HepG2 (cell line): ENCODE results near the gene SLC15A3. TPM values are rescaled to one million over a fixed set of nuclear protein-coding genes. Genes with fewer than 3 reads are reported as not detected.

Experiments used
- ATAC-seq: fragments of 200-7000 bp; cut with Tn5 transposase; 3 replicates; pipeline ENCODE4 v1.9.1; 2020; ENCODE audit warnings: mild to moderate bottlenecking, moderate library complexity
- BruUV-seq: library from RNA; stranded (reverse); fragments of 400-500 nt; replicated peaks from 2 replicates; lab custom pipeline; 2021; lab: Mats Ljungman, UMichigan
- CTCF ChIA-PET: fragments of 300-600 bp; formaldehyde crosslinking; extraction: SDS; loops from one replicate; lab custom pipeline; 2021; ENCODE audit warnings: low total read pairs, inconsistent platforms, low intra/inter-chr PET ratio; lab: Yijun Ruan, JAX
- POLR2A ChIA-PET: fragments of 350-600 bp; sonication (Branson Sonifier 250); formaldehyde crosslinking; loops from one replicate; lab custom pipeline; 2020; ENCODE audit warnings: antibody characterized with exemption, inconsistent platforms; lab: Yijun Ruan, JAX
- DNase-seq: peaks from one replicate; pipeline ENCODE4 v3.0.0-alpha.2; 2015; ENCODE audit warnings: low spot score
- FAIRE-seq: peaks from 3 replicates; lab custom pipeline; 2011; peaks lifted over from hg19 to GRCh38; lab: Jason Lieb, UNC
- H2AFZ ChIP-seq: one replicate; pipeline ENCODE4 v1.6.1; 2011; ENCODE audit warnings: low read length, inconsistent platforms
- H3K27ac ChIP-seq: fragments of 300-600 bp; 3 replicates; pipeline ENCODE4 v1.8.0; 2011; ENCODE audit warnings: mixed run types, mild to moderate bottlenecking, mixed read lengths, low read length, inconsistent platforms; ENCODE audit not compliant: insufficient read depth; ENCODE audit errors: extremely low read length
- H3K27me3 ChIP-seq, 2 experiments: fragments of 200-600 bp in 1 of 2; 2 replicates in 1 of 2; 3 replicates in 1 of 2; pipeline versions ENCODE4 v1.6.0 to v1.8.0; 2011; ENCODE audit warnings: low read length in 2 of 2, mild to moderate bottlenecking in 2 of 2, moderate library complexity in 2 of 2, inconsistent platforms in 1 of 2; ENCODE audit not compliant: insufficient read depth in 2 of 2, control insufficient read depth in 1 of 2
- H3K36me3 ChIP-seq, 2 experiments: fragments of 200-600 bp in 1 of 2; replicated peaks in 1 of 2; 2 replicates in 1 of 2; 3 replicates in 1 of 2; pipeline versions ENCODE4 v1.5.1 to v1.8.0; 2011; ENCODE audit warnings: low read length in 2 of 2, inconsistent platforms in 1 of 2; ENCODE audit not compliant: insufficient read depth in 2 of 2, control insufficient read depth in 1 of 2
- H3K4me1 ChIP-seq: 2 replicates; pipeline ENCODE4 v1.5.1; 2012; ENCODE audit warnings: low read length, inconsistent platforms; ENCODE audit not compliant: insufficient read depth
- H3K4me2 ChIP-seq: 2 replicates; pipeline ENCODE4 v1.6.0; 2011; ENCODE audit warnings: low read depth, low read length, inconsistent platforms
- H3K4me3 ChIP-seq, 3 experiments: fragments of 200-600 bp in 1 of 3; sonication (generic), shearing (Covaris generic) in 1 of 3; replicated peaks in 1 of 3; 2 replicates each; pipeline ENCODE4 v1.5.1; 2011 to 2016; ENCODE audit warnings: low read length in 3 of 3, inconsistent platforms in 2 of 3, low read depth in 2 of 3, mild to moderate bottlenecking in 2 of 3, control low read depth in 1 of 3, mixed read lengths in 1 of 3; ENCODE audit not compliant: insufficient read depth in 1 of 3
- H3K79me2 ChIP-seq: one replicate; pipeline ENCODE4 v1.6.1; 2011; ENCODE audit warnings: low read length, inconsistent platforms; ENCODE audit not compliant: insufficient read depth
- H3K9ac ChIP-seq: 2 replicates; pipeline ENCODE4 v1.6.0; 2011; ENCODE audit warnings: mild to moderate bottlenecking, low read depth, low read length, inconsistent platforms; ENCODE audit not compliant: insufficient read depth
- H3K9me3 ChIP-seq: 2 replicates; pipeline ENCODE4 v1.5.1; 2012; ENCODE audit warnings: mild to moderate bottlenecking, low read length
- H4K20me1 ChIP-seq: 2 replicates; pipeline ENCODE4 v1.6.0; 2011; ENCODE audit warnings: inconsistent platforms, mild to moderate bottlenecking, low read length, moderate library complexity; ENCODE audit not compliant: insufficient read depth
- FOSL2 ChIP-seq: sonication (generic); formaldehyde crosslinking; IDR thresholded peaks from 2 replicates; pipeline ENCODE4 v1.4.0; 2020; ENCODE audit warnings: missing genetic modification reagents
- PBX3 ChIP-seq: sonication (generic); formaldehyde crosslinking; IDR thresholded peaks from 2 replicates; pipeline ENCODE4 v1.8.1; 2023; ENCODE audit warnings: missing genetic modification reagents, inconsistent platforms, borderline replicate concordance
- ZBTB38 ChIP-seq: sonication (generic); formaldehyde crosslinking; IDR thresholded peaks from 2 replicates; pipeline ENCODE4 v1.5.1; 2020; ENCODE audit warnings: mild to moderate bottlenecking, missing genetic modification reagents
- WGBS: methylation state at CpG from one replicate; pipeline ENCODE4 v1.1.6; 2017; ENCODE audit warnings: low lambda C conversion rate; 5-methylcytosine and 5-hydroxymethylcytosine counted together
- in situ Hi-C: cut with HindIII; loops from 2 replicates; pipeline ENCODE4 v1.10.0; 2017; ENCODE audit warnings: low pct_unique_long_range_greater_than_20kb; ENCODE audit not compliant: extremely low pct_ligation_motif_present
- intact Hi-C: fragments of 100-400 bp; cut with micrococcal nuclease; formaldehyde crosslinking; loops from one replicate; pipeline ENCODE4 v1.10.0; 2022; ENCODE audit not compliant: unreplicated experiment
- polyA plus RNA-seq, 8 experiments: library from polyadenylated mRNA; depleted of rRNA in 3 of 8; stranded (reverse) in 7 of 8; unstranded in 1 of 8; fragments of >200 nt; fragmentation: Illumina TruSeq in 4 of 8; extraction: Trizol in 4 of 8; gene quantifications; 2 replicates each; pipeline versions ENCODE4 v1.2.1 to v1.2.3, GENCODE V29; 2011 to 2016; ENCODE audit warnings: low read depth in 4 of 8, missing spikeins in 1 of 8, mixed read lengths in 1 of 8; ENCODE audit not compliant: insufficient read depth in 1 of 8
- total RNA-seq, 5 experiments: library from RNA; depleted of rRNA; stranded (reverse); fragments of >200 nt; fragmentation: Illumina TruSeq; extraction: Trizol; gene quantifications; 2 replicates each; pipeline ENCODE4 v1.2.3, GENCODE V29; 2016; ENCODE audit warnings: low read depth in 1 of 5
- TF ChIP-seq, protein P1 (sequence below): sonication (generic); formaldehyde crosslinking; IDR thresholded peaks from 2 replicates; pipeline ENCODE4 v1.4.0; 2020; ENCODE audit warnings: missing genetic modification reagents
- TF ChIP-seq, protein P2 (sequence below): sonication (generic); formaldehyde crosslinking; IDR thresholded peaks from 2 replicates; pipeline ENCODE4 v1.5.0; 2020; ENCODE audit warnings: mild to moderate bottlenecking, missing genetic modification reagents, moderate library complexity

SLC15A3 gene
- total and polyA plus RNA-seq, 2 of the 13 experiments (the other 11 are each of a cell fraction or from before 2014, with no cell fraction given) = 0.45 to 0.77 TPM

DNA sequence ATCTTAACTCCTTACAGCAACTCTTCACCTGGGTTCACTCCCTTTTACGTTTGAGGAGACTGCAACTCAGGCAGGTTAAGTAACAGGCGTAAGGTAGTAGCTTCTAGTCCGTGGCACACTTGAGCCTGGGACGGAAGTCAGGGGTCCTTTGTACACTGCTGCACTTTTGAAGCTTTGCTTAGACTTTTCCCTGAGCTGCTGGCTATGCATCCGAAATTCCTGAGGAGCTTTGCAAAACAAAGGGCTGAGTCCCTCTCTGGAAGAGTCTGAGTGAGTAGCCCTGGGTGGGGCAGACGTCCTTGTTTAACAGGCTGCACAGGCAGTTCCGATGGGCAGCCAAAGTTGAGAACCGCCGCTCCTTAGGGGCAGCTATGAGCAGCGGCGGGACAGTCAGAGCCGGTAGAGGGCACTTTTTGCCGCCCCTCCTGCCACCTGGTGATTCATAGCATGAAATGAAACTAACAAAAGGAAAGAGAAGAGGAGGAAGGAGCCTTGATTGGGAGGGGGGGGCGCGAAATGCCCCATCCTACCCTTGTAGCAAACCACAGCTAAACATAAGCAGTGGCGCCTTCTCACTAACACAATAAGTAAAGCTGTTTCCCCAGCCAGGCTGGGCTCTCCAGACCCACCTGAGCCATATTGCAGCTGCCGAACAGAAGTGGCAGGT lies 36.6 kb downstream of the SLC15A3 start:
- TF ChIP-seq PBX3 (no peak), ZBTB38 (CRISPR knock-in tag) (peak; percentile 36; the same call in 1 of the 2 replicates), FOSL2 (CRISPR knock-in tag) (peak; percentile 19; the same call in 1 of the 2 replicates)
- TF ChIP-seq, protein P1, sequence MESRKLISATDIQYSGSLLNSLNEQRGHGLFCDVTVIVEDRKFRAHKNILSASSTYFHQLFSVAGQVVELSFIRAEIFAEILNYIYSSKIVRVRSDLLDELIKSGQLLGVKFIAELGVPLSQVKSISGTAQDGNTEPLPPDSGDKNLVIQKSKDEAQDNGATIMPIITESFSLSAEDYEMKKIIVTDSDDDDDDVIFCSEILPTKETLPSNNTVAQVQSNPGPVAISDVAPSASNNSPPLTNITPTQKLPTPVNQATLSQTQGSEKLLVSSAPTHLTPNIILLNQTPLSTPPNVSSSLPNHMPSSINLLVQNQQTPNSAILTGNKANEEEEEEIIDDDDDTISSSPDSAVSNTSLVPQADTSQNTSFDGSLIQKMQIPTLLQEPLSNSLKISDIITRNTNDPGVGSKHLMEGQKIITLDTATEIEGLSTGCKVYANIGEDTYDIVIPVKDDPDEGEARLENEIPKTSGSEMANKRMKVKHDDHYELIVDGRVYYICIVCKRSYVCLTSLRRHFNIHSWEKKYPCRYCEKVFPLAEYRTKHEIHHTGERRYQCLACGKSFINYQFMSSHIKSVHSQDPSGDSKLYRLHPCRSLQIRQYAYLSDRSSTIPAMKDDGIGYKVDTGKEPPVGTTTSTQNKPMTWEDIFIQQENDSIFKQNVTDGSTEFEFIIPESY (CRISPR knock-in tag) = peak; percentile 82; the same call in 1 of the 2 replicates
- TF ChIP-seq, protein P2, sequence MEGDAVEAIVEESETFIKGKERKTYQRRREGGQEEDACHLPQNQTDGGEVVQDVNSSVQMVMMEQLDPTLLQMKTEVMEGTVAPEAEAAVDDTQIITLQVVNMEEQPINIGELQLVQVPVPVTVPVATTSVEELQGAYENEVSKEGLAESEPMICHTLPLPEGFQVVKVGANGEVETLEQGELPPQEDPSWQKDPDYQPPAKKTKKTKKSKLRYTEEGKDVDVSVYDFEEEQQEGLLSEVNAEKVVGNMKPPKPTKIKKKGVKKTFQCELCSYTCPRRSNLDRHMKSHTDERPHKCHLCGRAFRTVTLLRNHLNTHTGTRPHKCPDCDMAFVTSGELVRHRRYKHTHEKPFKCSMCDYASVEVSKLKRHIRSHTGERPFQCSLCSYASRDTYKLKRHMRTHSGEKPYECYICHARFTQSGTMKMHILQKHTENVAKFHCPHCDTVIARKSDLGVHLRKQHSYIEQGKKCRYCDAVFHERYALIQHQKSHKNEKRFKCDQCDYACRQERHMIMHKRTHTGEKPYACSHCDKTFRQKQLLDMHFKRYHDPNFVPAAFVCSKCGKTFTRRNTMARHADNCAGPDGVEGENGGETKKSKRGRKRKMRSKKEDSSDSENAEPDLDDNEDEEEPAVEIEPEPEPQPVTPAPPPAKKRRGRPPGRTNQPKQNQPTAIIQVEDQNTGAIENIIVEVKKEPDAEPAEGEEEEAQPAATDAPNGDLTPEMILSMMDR (CRISPR knock-in tag) = peak; percentile 22; the same call in 1 of the 2 replicates
- ATAC-seq = peak; percentile 37
- no peak for FAIRE-seq
- no peaks in the 10 kb centered on the region for H3K27me3 ChIP-seq
- in situ Hi-C loops = no loop called here
- H2AFZ ChIP-seq = no peak overlapping the region
- 66% methylated on average over 17 of the region's 17 CpGs for WGBS
- no peak for DNase-seq
- no peak overlapping the region for H3K9ac ChIP-seq
- CTCF ChIA-PET = no interaction called here
- POLR2A ChIA-PET = interaction anchor here (0.9 to 1.4 kb wide), 2 partner anchors 9 kb away, joined by 3 to 4 read pairs; partner anchors contain the start of genes PRPF19 and TMEM132A
- intact Hi-C loops = no loop called here
- BruUV-seq = no TSS peak
- H3K27ac ChIP-seq = no peak overlapping the region
- no peaks in the 10 kb centered on the region for H3K79me2 ChIP-seq
- H3K4me1 ChIP-seq = peaks cover 27% of the 10 kb centered on the region
- peak overlapping the region; percentile 64; the same call in 1 of the 2 replicates for H3K4me2 ChIP-seq
- H4K20me1 ChIP-seq = no peaks in the 10 kb centered on the region
- H3K4me3 ChIP-seq = no peak overlapping the region
- H3K36me3 ChIP-seq = peaks cover 0 to 7% of the 10 kb centered on the region in 2 experiments; a peak in 3 of 5 replicates
- no peaks in the 10 kb centered on the region for H3K9me3 ChIP-seq
